ENCODE results near the gene ANKRD28. TPM values are rescaled to one million over a fixed set of nuclear protein-coding genes. Genes with fewer than 3 reads are reported as not detected.

The ANKRD28 gene
- total and polyA plus RNA-seq, 2 of the 4 experiments (the other 2 are of a cell fraction): 52.6 to 211 TPM

- no peak overlapping the region for H2BK15ac ChIP-seq (ENCODE audit: low read depth, low read length)
- H2BK20ac ChIP-seq (ENCODE audit: low read depth, low read length): no peak overlapping the region
- peaks cover 35% of the 10 kb centered on the region for H3K36me3 ChIP-seq (ENCODE audit: control insufficient read depth, insufficient read depth, low read length)
- no peak overlapping the region for H2AK9ac ChIP-seq (replicated peaks; ENCODE audit: low read depth, low read length, poor library complexity)
- no peak overlapping the region for H3K4me2 ChIP-seq (ENCODE audit: low read depth, low read length)
- no peak overlapping the region for H2AFZ ChIP-seq (replicated peaks; ENCODE audit: low read length, poor library complexity)
- no peak overlapping the region for H3K9ac ChIP-seq (ENCODE audit: low read depth, low read length)
- POLR2A ChIA-PET (ENCODE audit: unreplicated experiment): no interaction called here
- H4K5ac ChIP-seq (ENCODE audit: low read depth, low read length): no peak overlapping the region
- CTCF ChIA-PET: no interaction called here
- H3K14ac ChIP-seq (replicated peaks; ENCODE audit: low read depth, low read length): no peak overlapping the region
- H4K91ac ChIP-seq (ENCODE audit: insufficient read depth, low read depth, low read length): no peak overlapping the region
- dilution Hi-C loops (cut with HindIII; ENCODE audit: low sequenced_read_pairs, unreplicated experiment): no loop called here
- ATAC-seq (ENCODE audit: low read depth): no peak
- no peaks in the 10 kb centered on the region for H3K4me1 ChIP-seq (ENCODE audit: control insufficient read depth, insufficient read depth, low read length)
- no peak overlapping the region for H3K56ac ChIP-seq (ENCODE audit: extremely low read depth, insufficient read depth, low read length)
- no peak overlapping the region for H3K4ac ChIP-seq (ENCODE audit: low read depth, low read length)
- no peak overlapping the region for H3K27ac ChIP-seq (ENCODE audit: insufficient read depth, low read length)
- no TSS peak for BruUV-seq (replicated peaks)
- no peak overlapping the region for H3K23ac ChIP-seq (ENCODE audit: low read depth, low read length)
- peaks cover 5 to 7% of the 10 kb centered on the region in 2 experiments; a peak in 2 of 4 replicates for H3K79me1 ChIP-seq (ENCODE audit: low read depth in 1 of 2, low read length in 2 of 2)
- no peak for DNase-seq
- no peaks in the 10 kb centered on the region for H4K20me1 ChIP-seq (ENCODE audit: insufficient read depth, low read length)
- no peak overlapping the region for H4K8ac ChIP-seq (ENCODE audit: low read depth in 2 of 2, low read length in 2 of 2)
- no peaks in the 10 kb centered on the region for H3K27me3 ChIP-seq (ENCODE audit: control insufficient read depth, insufficient read depth, low read length)
- TF ChIP-seq SMC3 (IDR thresholded peaks at IDR 0.05; ENCODE audit: low read depth, low read length) (no peak), POLR2A (IDR thresholded peaks at IDR 0.05; ENCODE audit: low read depth, low read length) (no peak), RCOR1 (IDR thresholded peaks at IDR 0.05; ENCODE audit: insufficient replicate concordance, low read length) (no peak), CHD1 (IDR thresholded peaks at IDR 0.05; ENCODE audit: low read depth, low read length) (no peak), BHLHE40 (IDR thresholded peaks at IDR 0.05; ENCODE audit: low read depth, low read length) (no peak), MAZ (IDR thresholded peaks at IDR 0.05; ENCODE audit: borderline replicate concordance, low read depth, low read length) (no peak), RAD21 (IDR thresholded peaks at IDR 0.05; ENCODE audit: low read length) (no peak), MAFK (IDR thresholded peaks at IDR 0.05; ENCODE audit: low read depth, low read length) (no peak), RFX5 (IDR thresholded peaks at IDR 0.05; ENCODE audit: low read depth, low read length) (no peak), USF2 (IDR thresholded peaks at IDR 0.05; ENCODE audit: low read depth, low read length) (no peak), CTCF (conservative IDR thresholded peaks at IDR 0.05; ENCODE audit: low read depth, low read length) (no peak), NFE2L2 (IDR thresholded peaks at IDR 0.05; ENCODE audit: low read depth, low read length) (no peak), MXI1 (IDR thresholded peaks at IDR 0.05; ENCODE audit: borderline replicate concordance, low read depth, low read length) (no peak), CEBPB (IDR thresholded peaks at IDR 0.05; ENCODE audit: low read depth, low read length) (no peak), ELK1 (IDR thresholded peaks at IDR 0.05; ENCODE audit: borderline replicate concordance, low read depth, low read length) (no peak), FOS (IDR thresholded peaks at IDR 0.05; ENCODE audit: low read depth, low read length) (no peak)
- no peak overlapping the region for H2BK120ac ChIP-seq (ENCODE audit: low read depth, low read length)
- WGBS, 2 experiments (ENCODE audit: extremely low coverage in 2 of 2, insufficient read length in 1 of 2): no CpG with 5 or more reads among the region's 3 CpGs
- intact Hi-C loops (cut with micrococcal nuclease): no loop called here
- no peak overlapping the region for H2AK5ac ChIP-seq (ENCODE audit: low read depth, low read length)
- H3K18ac ChIP-seq (ENCODE audit: low read depth, low read length): no peak overlapping the region
- in situ Hi-C loops (cut with MboI; ENCODE audit: low sequenced_read_pairs): no loop called here
- no peak overlapping the region for H2BK5ac ChIP-seq (ENCODE audit: low read depth, low read length, poor library complexity, severe bottlenecking)
- H3K9me3 ChIP-seq (ENCODE audit: control insufficient read depth, insufficient read depth, low read length): no peaks in the 10 kb centered on the region
- no peak overlapping the region for H3K4me3 ChIP-seq (ENCODE audit: insufficient read depth, low read depth, low read length)
- no peaks in the 10 kb centered on the region; the same call in 1 of the 2 replicates for H3K9me1 ChIP-seq (ENCODE audit: insufficient read depth, low read length)
Observed at GRCh38 chr3:15667484-15667883, 130.3 kb downstream of the ANKRD28 start.

Measured in IMR-90 (cell line).